SK-N-SH treated with all-trans-retinoic acid at 6 μM for 48 hours (cell line): ENCODE results near the gene MATN4.

Source experiments
- ATAC-seq: fragments of 200-7000 bp; cut with Tn5 transposase; 3 replicates; pipeline ENCODE4 v1.9.1; 2020; ENCODE audit warnings: mild to moderate bottlenecking, moderate library complexity
- ARNTL ChIP-seq: fragments of 450-650 bp; formaldehyde crosslinking; IDR thresholded peaks from 2 replicates; pipeline ENCODE4 v1.5.0; 2020; ENCODE audit warnings: low read depth, mild to moderate bottlenecking, moderate library complexity, borderline replicate concordance
- CREB5 ChIP-seq: fragments of 250-450 bp; sonication (Bioruptor Pico); IDR thresholded peaks from 2 replicates; pipeline ENCODE4 v1.5.1; 2020; ENCODE audit warnings: low read depth, mild to moderate bottlenecking, moderate library complexity
- CSDC2 ChIP-seq: fragments of 250-450 bp; sonication (Bioruptor Pico); IDR thresholded peaks from 2 replicates; pipeline ENCODE4 v1.5.0; 2020; ENCODE audit warnings: mild to moderate bottlenecking, moderate library complexity
- CSRNP3 ChIP-seq: fragments of 250-450 bp; sonication (Bioruptor Pico); IDR thresholded peaks from 2 replicates; pipeline ENCODE4 v1.5.1; 2021; ENCODE audit warnings: mild to moderate bottlenecking, moderate library complexity
- ESRRG ChIP-seq: fragments of 250-450 bp; sonication (Bioruptor Pico); IDR thresholded peaks from 2 replicates; pipeline ENCODE4 v1.6.1; 2021; ENCODE audit warnings: mild to moderate bottlenecking
- GLIS3 ChIP-seq: fragments of 250-450 bp; sonication (Bioruptor Pico); IDR thresholded peaks from 2 replicates; pipeline ENCODE4 v1.5.0; 2020; ENCODE audit warnings: mild to moderate bottlenecking, moderate library complexity
- POU6F1 ChIP-seq: fragments of 250-450 bp; sonication (Bioruptor Pico); IDR thresholded peaks from 2 replicates; pipeline ENCODE4 v1.8.0; 2021; ENCODE audit warnings: low read depth, mild to moderate bottlenecking, moderate library complexity, borderline replicate concordance
- TOX ChIP-seq: fragments of 250-450 bp; sonication (Bioruptor Pico); IDR thresholded peaks from 2 replicates; pipeline ENCODE4 v1.8.0; 2021; ENCODE audit warnings: mild to moderate bottlenecking, moderate library complexity, borderline replicate concordance
- TSHZ2 ChIP-seq: fragments of 250-450 bp; sonication (Bioruptor Pico); IDR thresholded peaks from 2 replicates; pipeline ENCODE4 v1.5.0; 2020; ENCODE audit warnings: mild to moderate bottlenecking, moderate library complexity
- ZC3H10 ChIP-seq: fragments of 250-450 bp; sonication (Bioruptor Pico); IDR thresholded peaks from 2 replicates; pipeline ENCODE4 v1.5.1; 2021; ENCODE audit warnings: mild to moderate bottlenecking, moderate library complexity
- ZFP3 ChIP-seq: fragments of 250-450 bp; sonication (Bioruptor Pico); IDR thresholded peaks from 2 replicates; pipeline ENCODE4 v1.5.0; 2020; ENCODE audit warnings: mild to moderate bottlenecking, moderate library complexity
- ZFP30 ChIP-seq: fragments of 450-650 bp; formaldehyde crosslinking; IDR thresholded peaks from 2 replicates; pipeline ENCODE4 v1.5.0; 2022; ENCODE audit warnings: mild to moderate bottlenecking, moderate library complexity
- ZNF565 ChIP-seq: fragments of 450-650 bp; formaldehyde crosslinking; conservative IDR thresholded peaks from 2 replicates; pipeline ENCODE4 v1.5.0; 2020; ENCODE audit warnings: low read depth, mild to moderate bottlenecking, moderate library complexity
- ZNF70 ChIP-seq: fragments of 450-650 bp; formaldehyde crosslinking; IDR thresholded peaks from 2 replicates; pipeline ENCODE4 v1.5.0; 2020; ENCODE audit warnings: mild to moderate bottlenecking, moderate library complexity
- ZNF8 ChIP-seq: fragments of 450-650 bp; formaldehyde crosslinking; IDR thresholded peaks from 2 replicates; pipeline ENCODE4 v1.5.0; 2020; ENCODE audit warnings: mild to moderate bottlenecking, moderate library complexity
- TF ChIP-seq, protein P1 (sequence below): fragments of 250-450 bp; sonication (Bioruptor Pico); IDR thresholded peaks from 2 replicates; pipeline ENCODE4 v1.8.0; 2020; ENCODE audit warnings: mild to moderate bottlenecking, moderate library complexity, borderline replicate concordance

The MATN4 gene

DNA sequence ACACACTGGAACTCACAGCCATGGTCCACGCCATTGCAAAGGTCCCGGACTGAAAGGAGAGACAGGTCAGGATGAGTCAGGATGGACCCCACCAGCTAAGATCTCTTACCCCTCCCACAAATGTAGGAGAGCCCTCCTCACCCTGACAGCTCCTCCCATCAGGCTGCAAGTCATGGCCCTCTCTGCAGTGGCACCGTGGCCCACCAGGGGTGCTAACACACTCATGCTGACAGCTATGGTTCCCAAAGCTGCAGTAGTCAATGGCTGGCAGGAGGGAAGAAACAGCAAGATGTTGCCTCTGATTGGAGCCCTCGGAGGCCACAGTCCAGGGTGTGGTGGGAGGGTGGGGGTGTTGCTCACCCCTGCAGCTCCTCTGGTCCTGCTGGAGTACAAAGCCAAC is 7.1 kb downstream of the MATN4 start:
- peak; percentile 98 for ATAC-seq
- TF ChIP-seq ZC3H10 (CRISPR knock-in tag) = no peak
- TF ChIP-seq, protein P1, sequence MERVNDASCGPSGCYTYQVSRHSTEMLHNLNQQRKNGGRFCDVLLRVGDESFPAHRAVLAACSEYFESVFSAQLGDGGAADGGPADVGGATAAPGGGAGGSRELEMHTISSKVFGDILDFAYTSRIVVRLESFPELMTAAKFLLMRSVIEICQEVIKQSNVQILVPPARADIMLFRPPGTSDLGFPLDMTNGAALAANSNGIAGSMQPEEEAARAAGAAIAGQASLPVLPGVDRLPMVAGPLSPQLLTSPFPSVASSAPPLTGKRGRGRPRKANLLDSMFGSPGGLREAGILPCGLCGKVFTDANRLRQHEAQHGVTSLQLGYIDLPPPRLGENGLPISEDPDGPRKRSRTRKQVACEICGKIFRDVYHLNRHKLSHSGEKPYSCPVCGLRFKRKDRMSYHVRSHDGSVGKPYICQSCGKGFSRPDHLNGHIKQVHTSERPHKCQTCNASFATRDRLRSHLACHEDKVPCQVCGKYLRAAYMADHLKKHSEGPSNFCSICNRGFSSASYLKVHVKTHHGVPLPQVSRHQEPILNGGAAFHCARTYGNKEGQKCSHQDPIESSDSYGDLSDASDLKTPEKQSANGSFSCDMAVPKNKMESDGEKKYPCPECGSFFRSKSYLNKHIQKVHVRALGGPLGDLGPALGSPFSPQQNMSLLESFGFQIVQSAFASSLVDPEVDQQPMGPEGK (CRISPR knock-in tag) = no peak
- TF ChIP-seq CREB5 (CRISPR knock-in tag) = no peak
- no peak for TF ChIP-seq POU6F1 (CRISPR knock-in tag)
- TF ChIP-seq CSRNP3 (CRISPR knock-in tag) = no peak
- TF ChIP-seq ARNTL (CRISPR knock-in tag) = no peak
- no peak for TF ChIP-seq ZFP3 (CRISPR knock-in tag)
- TF ChIP-seq ZFP30 (CRISPR knock-in tag) = no peak
- TF ChIP-seq GLIS3 (CRISPR knock-in tag) = no peak
- TF ChIP-seq ZNF8 (CRISPR knock-in tag) = no peak
- TF ChIP-seq ZNF70 (CRISPR knock-in tag) = no peak

DNA sequence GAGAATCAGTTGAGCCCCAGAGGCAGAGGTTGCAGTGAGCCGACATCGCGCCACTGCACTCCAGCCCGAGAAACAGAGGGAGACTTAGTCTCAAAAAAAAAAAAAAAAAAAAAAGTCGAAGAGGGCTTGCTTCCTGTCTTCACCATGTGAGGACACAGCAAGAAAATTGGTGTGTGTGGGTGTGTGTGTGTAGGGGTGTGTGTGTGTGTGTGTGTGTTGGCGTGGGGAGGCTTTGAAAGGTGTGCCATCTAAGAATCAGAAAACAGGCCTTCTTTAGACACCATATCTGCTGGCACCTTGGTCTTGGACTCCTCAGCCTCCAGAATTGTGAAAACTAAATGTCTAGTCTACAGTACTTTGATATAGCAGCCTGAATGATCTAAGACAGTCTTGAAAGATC is 8.3 kb downstream of the MATN4 start:
- TF ChIP-seq CREB5 (CRISPR knock-in tag) (no peak), TSHZ2 (CRISPR knock-in tag) (no peak), ZNF565 (no peak), ZNF8 (CRISPR knock-in tag) (no peak), CSDC2 (CRISPR knock-in tag) (no peak), ESRRG (CRISPR knock-in tag) (no peak), ARNTL (CRISPR knock-in tag) (no peak), POU6F1 (CRISPR knock-in tag) (no peak), ZFP3 (CRISPR knock-in tag) (no peak), CSRNP3 (CRISPR knock-in tag) (no peak), TOX (CRISPR knock-in tag) (no peak)
- TF ChIP-seq, protein P1 (CRISPR knock-in tag) = no peak
- ATAC-seq = no peak
